HG03575 (cell line): Measurements from ENCODE around the gene GMNN.
"Not testable (repeated sequence)": the region's sequence is repeated elsewhere in the genome, so short reads cannot be mapped to it uniquely, and the experiment has no call there.

Source experiments
- ATAC-seq: cut with Tn5 transposase; IDR thresholded peaks from one replicate; pipeline ENCODE4 v1.9.1; 2021; ENCODE audit not compliant: unreplicated experiment, insufficient number of reproducible peaks, low FRiP score; ENCODE audit errors: extremely low read depth

The GMNN gene

DNA sequence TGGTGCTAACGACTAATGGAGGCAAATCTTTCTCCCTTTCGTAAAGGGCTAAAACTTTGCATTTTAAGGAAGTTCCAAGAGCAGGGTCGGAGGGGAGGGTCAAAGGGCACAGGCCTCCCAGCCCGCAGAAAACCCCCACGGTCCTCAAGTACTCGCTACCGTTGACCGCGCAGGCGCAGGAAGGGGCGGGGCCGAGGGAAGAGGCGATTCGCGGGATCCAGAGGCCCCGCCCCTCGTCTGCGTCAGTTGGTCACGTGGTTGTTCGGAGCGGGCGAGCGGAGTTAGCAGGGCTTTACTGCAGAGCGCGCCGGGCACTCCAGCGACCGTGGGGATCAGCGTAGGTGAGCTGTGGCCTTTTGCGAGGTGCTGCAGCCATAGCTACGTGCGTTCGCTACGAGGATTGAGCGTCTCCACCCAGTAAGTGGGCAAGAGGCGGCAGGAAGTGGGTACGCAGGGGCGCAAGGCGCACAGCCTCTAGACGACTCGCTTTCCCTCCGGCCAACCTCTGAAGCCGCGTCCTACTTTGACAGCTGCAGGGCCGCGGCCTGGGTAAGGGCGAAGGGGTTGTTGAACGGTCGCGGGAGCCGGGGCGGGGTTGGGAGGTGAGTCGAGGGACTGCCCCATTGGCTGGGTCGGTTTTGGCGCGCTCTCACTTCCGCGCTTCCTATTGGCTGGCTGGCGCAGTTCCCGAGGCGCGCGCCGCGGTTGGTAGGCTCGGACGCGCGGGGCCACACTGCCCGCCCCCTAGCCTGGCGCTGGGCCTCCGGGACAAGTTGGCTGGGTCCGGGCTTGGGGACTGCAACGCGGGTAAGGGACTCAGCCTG, at the start of gene GMNN:
TSS of gene GMNN (plus strand) at position 242 of the 824 bp plus-strand sequence. CDS start 2,310 bp downstream, outside the sequence.
- peak; percentile 62 for ATAC-seq

- ATAC-seq = not testable (repeated sequence)
Measured at GRCh38 chr6:24730653-24731052, 44.1 kb upstream of the GMNN start.

DNA sequence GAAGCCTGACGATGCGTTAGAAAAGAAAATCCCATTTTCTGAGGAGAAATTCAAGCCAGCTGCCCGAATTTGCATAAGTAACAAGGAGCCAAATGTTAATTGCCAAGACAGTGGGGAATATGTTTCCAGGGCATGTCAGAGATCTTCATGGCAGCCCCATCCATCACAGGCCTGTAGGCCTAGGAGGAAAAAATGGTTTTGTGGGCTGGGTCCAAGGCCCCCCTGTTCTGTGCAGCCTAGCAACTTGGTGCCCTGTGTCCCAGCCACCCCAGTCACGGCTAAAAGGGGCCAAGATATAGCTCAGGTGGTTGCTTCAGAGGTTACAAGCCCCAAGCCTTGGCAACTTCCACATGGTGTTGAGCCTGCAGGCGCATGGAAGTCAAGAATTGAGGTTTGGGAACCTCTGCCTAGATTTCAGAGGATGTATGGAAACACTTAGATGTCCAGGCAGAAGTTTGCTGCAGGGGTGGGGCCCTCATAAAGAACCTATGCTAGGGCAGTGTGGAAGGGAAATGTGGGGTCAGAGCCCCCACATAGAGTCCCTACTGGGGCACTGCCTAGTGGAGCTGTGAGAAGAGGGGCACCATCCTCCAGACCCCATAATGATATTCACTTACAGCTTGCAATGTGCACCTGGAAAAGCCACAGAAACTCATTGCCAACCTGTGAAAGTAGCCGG, 43.1 kb upstream of the GMNN start:
- not testable (repeated sequence) for ATAC-seq

DNA sequence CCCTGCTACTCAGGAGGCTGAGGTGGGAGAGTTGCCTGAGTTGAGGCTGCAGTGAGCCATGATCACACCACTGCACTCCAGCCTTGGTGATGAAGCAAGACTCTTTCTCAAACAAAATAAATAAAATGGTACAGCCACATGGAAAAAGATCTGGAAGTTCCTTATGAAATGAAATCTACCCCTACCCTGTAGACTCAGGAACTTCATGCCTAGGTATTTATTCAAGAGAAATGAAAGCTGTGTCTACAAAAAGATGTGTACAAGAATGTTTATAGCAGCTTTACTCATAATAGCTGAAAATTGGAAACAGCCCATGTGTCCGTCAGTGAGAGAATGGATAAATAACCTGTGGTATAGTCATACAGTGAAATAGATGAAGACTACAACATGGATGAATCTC, 40.6 kb upstream of the GMNN start:
- no peak for ATAC-seq

- ATAC-seq = not testable (repeated sequence)
Measured at GRCh38 chr6:24734710-24735109, 40.0 kb upstream of the GMNN start.

DNA sequence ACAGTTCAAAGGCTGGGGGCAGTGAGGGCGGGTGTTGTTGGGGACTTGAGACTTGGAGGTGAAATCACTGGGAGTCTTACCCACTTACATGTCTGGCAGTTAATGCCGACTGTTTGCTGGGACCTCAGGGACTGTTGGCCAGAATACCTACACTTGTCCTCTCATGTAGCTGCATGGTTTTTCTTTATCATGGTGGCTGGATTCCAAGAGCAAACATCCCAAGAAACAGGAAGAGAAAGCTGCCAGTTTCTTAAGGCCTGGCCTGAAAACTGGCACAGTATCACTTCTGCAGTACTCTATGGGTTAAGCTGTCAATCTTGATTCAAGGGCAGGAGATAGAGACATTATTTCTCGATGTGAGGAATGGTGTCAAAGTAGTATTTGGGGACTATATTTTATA, 36.0 kb upstream of the GMNN start:
- ATAC-seq = no peak

DNA sequence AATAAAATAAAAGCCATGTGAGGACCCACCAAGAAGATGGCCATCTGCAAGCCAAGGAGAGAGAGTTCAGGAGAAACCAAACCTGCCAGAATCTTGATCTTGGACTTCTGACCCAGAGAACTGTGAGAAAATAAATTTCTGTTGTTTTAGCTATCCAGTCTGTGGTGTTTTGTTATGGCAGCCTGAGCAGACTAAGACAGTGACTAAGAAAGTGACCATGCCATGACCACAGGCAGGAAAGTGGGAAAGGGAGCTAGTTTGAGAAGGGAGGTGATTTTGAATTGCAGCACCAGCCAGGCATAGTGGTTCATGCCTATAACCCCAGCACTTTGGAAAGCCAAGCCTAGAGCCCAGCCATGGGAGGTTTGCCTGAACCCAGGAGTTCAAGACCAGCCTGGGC, 33.9 kb upstream of the GMNN start:
- ATAC-seq = no peak

DNA sequence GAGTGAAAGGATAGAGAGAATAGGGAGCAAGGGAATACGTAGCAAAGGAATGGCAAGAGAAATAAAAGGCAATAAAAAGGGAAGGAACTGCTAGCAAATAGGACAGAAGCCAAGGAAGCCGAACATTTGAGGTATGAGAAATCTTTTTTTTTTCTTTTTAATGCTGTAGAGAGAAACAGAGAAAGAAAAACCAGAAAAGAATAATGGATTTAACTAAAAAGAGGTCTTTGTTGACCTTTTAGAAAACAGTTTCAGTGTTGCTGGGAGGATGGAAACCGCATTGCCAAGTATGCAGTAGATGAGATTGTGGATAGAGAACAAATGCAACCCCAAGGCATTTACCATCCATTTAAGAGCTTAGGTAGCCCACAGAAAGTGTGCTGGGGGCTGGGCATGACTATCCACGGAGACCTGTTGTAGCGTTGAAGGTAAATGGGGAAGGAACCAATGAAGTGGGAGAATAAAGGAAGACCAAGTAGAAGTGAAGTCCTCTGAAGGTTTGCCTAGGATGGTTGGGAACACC, 32.5 kb upstream of the GMNN start:
- no peak for ATAC-seq

- ATAC-seq = peak; percentile 48
Measured at GRCh38 chr6:24743265-24743943, 31.3 kb upstream of the GMNN start.

- peak; percentile 24 for ATAC-seq
Measured at GRCh38 chr6:24743944-24744335, 30.8 kb upstream of the GMNN start.

- no peak for ATAC-seq
Measured at GRCh38 chr6:24744911-24745310, 29.8 kb upstream of the GMNN start.

GRCh38 chr6:24749297-24749696, 25.4 kb upstream of the GMNN start:
- no peak for ATAC-seq

DNA sequence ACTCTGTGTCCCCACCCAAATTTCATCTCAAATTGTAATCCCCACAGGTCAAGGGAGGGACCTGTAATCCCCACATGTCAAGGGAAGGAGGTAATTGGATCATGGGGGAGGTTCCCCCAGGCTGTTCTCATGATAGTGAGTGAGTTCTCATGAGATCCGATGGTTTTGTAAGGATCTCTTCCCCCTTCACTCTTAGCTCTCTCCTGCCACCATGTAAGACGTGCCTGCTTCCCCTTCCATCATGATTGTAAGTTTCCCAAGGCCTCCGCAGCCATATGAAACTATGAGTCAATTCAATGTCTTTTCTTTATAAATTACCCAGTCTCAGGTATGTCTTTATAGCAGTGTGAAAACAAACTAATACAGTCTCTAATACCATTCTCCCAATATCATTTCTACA, 23.9 kb upstream of the GMNN start:
- ATAC-seq = not testable (repeated sequence)

GRCh38 chr6:24752503-24752902, 22.2 kb upstream of the GMNN start:
- no peak for ATAC-seq

GRCh38 chr6:24752917-24753492, 21.7 kb upstream of the GMNN start:
- no peak for ATAC-seq

GRCh38 chr6:24753545-24753944, 21.2 kb upstream of the GMNN start:
- no peak for ATAC-seq

DNA sequence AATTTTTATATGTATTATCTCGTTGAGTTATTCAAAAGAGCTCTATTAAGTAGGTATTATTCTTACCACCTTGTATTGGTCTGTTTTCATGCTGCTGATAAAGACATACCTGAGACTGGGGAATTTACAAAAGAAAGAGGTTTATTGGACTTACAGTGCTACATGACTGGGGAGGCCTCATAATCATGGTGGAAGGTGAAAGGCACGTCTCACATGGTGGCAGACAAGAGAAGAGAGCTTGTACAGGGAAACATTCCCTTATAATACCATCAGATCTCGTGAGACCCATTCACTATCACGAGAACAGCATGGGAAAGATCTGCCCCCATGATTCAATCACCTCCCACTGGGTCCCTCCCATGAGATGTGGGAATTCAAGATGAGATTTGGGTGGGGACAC, 20.4 kb upstream of the GMNN start:
- ATAC-seq = not testable (repeated sequence)

GRCh38 chr6:24755279-24755678, 19.5 kb upstream of the GMNN start:
- ATAC-seq = no peak

GRCh38 chr6:24757611-24758010, 17.1 kb upstream of the GMNN start:
- no peak for ATAC-seq
